Measurements from ENCODE around the gene USH1G.

DNA sequence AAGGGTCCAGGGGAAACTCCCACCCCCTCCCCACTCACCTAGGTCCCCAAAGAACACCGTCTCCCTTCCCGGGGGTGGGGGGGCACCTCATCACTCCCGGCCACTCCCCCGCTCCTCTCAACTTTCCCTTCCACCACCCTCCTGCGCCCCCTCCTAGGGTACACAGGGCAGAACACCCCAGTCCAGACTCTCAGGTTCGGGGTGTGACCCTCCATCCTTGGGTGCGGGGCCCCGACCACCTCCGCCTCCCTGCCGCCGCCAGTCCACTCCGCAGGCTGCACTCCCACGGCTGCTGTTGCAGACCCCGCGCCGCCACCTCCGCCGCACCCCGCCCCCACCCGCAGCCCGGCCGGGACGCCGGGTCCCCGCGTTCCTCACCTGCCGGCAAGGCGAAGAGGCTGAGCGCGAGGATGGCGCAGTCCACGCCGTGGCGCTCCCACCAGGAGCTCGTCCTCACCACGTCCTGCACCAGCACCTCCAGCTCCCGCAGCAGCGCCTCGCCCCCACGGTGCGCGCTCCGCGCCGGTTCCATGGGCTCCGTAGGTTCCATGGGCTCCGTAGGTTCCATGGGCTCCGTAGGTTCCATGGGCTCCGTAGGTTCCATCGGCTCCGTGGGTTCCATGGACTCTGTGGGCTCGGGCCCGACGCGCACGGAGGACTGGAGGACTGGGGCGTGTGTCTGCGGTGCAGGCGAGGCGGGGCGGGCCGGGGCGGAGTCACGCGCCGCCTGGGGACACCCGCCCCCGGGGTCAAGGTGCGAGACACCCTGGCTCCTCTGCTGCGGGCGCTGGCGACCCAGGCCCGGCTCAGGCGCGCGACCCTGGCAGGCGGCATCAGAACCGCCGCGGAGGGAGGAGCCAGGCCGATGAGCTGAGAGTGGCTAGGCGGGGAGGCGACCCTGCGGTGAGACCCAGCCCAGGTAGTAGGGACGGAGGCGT is 29.8 kb downstream of the USH1G start, which contains the start of gene FADS6:
- TF ChIP-seq, protein P1, sequence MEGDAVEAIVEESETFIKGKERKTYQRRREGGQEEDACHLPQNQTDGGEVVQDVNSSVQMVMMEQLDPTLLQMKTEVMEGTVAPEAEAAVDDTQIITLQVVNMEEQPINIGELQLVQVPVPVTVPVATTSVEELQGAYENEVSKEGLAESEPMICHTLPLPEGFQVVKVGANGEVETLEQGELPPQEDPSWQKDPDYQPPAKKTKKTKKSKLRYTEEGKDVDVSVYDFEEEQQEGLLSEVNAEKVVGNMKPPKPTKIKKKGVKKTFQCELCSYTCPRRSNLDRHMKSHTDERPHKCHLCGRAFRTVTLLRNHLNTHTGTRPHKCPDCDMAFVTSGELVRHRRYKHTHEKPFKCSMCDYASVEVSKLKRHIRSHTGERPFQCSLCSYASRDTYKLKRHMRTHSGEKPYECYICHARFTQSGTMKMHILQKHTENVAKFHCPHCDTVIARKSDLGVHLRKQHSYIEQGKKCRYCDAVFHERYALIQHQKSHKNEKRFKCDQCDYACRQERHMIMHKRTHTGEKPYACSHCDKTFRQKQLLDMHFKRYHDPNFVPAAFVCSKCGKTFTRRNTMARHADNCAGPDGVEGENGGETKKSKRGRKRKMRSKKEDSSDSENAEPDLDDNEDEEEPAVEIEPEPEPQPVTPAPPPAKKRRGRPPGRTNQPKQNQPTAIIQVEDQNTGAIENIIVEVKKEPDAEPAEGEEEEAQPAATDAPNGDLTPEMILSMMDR (IDR thresholded peaks at IDR 0.05; ENCODE audit: insufficient read depth, low read length): no peak
- TF ChIP-seq, protein P2, sequence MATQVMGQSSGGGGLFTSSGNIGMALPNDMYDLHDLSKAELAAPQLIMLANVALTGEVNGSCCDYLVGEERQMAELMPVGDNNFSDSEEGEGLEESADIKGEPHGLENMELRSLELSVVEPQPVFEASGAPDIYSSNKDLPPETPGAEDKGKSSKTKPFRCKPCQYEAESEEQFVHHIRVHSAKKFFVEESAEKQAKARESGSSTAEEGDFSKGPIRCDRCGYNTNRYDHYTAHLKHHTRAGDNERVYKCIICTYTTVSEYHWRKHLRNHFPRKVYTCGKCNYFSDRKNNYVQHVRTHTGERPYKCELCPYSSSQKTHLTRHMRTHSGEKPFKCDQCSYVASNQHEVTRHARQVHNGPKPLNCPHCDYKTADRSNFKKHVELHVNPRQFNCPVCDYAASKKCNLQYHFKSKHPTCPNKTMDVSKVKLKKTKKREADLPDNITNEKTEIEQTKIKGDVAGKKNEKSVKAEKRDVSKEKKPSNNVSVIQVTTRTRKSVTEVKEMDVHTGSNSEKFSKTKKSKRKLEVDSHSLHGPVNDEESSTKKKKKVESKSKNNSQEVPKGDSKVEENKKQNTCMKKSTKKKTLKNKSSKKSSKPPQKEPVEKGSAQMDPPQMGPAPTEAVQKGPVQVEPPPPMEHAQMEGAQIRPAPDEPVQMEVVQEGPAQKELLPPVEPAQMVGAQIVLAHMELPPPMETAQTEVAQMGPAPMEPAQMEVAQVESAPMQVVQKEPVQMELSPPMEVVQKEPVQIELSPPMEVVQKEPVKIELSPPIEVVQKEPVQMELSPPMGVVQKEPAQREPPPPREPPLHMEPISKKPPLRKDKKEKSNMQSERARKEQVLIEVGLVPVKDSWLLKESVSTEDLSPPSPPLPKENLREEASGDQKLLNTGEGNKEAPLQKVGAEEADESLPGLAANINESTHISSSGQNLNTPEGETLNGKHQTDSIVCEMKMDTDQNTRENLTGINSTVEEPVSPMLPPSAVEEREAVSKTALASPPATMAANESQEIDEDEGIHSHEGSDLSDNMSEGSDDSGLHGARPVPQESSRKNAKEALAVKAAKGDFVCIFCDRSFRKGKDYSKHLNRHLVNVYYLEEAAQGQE (IDR thresholded peaks at IDR 0.05; ENCODE audit: insufficient replicate concordance, low read depth): no peak
- TF ChIP-seq POLR2AphosphoS5 (IDR thresholded peaks at IDR 0.05; ENCODE audit: low read depth): no peak
